Measurements from ENCODE around the gene ATRX.

- TF ChIP-seq CTCF (conservative IDR thresholded peaks at IDR 0.05; ENCODE audit: low read depth, low read length): no peak
- no peak for TF ChIP-seq EZH2phosphoT487 (IDR thresholded peaks at IDR 0.05; ENCODE audit: borderline replicate concordance, low read length)
- no peak for TF ChIP-seq EZH2 (IDR thresholded peaks at IDR 0.05; ENCODE audit: low read length, unreplicated experiment)
These were observed 271.8 kb downstream of the ATRX start for GRCh38 chrX:77514177-77514576.

Data from PC-3 (cell line).